ENCODE measurements around the gene KIDINS220. TPM values are rescaled to one million over a fixed set of nuclear protein-coding genes. Genes with fewer than 3 reads are reported as not detected.

KIDINS220 gene
- total RNA-seq, 1 experiment from 2014 or later = 29.3 TPM

DNA sequence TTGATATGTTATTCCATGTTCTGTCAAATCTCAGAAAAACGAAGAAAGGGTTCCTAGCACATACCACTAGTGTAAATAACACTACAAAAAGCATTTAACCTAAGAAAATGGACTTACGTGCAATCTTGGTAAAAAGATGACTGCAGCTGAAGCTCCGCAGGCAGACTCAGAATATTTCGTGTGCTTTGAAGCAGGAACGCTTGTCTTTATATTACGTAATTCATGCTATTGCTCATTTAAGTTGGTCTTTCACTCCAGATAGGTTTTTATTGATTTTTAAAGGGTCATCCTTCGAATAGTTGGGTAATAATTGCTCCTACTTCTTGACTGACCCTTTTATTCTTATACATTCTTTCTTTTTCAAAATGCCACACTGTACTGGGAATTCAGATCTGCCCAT lies 111.6 kb downstream of the KIDINS220 start:
- no CpG with 5 or more reads among the region's 7 CpGs for WGBS (ENCODE audit: extremely low coverage, insufficient read length, low lambda C conversion rate)
- no peaks in the 10 kb centered on the region for H3K4me1 ChIP-seq (ENCODE audit: insufficient read depth, low read length)
- H3K79me1 ChIP-seq (ENCODE audit: insufficient read depth, low read depth, low read length, poor library complexity, severe bottlenecking) = no peaks in the 10 kb centered on the region
- H3K9me3 ChIP-seq (ENCODE audit: control insufficient read depth, low read depth, low read length) = no peaks in the 10 kb centered on the region
- H2BK12ac ChIP-seq (ENCODE audit: insufficient read length, low read depth, low read length) = no peak overlapping the region
- no peak overlapping the region for H3K23ac ChIP-seq (ENCODE audit: insufficient read length, low read depth, low read length)
- H3K4me1 Mint-ChIP-seq = peaks cover 3 to 4% of the 10 kb centered on the region in 2 experiments; a peak in 3 of 4 replicates
- TF ChIP-seq, protein P1, sequence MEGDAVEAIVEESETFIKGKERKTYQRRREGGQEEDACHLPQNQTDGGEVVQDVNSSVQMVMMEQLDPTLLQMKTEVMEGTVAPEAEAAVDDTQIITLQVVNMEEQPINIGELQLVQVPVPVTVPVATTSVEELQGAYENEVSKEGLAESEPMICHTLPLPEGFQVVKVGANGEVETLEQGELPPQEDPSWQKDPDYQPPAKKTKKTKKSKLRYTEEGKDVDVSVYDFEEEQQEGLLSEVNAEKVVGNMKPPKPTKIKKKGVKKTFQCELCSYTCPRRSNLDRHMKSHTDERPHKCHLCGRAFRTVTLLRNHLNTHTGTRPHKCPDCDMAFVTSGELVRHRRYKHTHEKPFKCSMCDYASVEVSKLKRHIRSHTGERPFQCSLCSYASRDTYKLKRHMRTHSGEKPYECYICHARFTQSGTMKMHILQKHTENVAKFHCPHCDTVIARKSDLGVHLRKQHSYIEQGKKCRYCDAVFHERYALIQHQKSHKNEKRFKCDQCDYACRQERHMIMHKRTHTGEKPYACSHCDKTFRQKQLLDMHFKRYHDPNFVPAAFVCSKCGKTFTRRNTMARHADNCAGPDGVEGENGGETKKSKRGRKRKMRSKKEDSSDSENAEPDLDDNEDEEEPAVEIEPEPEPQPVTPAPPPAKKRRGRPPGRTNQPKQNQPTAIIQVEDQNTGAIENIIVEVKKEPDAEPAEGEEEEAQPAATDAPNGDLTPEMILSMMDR (conservative IDR thresholded peaks at IDR 0.05) = no peak
- no peaks in the 10 kb centered on the region for H3K79me2 ChIP-seq (ENCODE audit: insufficient read depth, low read length)
- no peak overlapping the region for H2BK15ac ChIP-seq (ENCODE audit: low read depth, low read length)
- no peak overlapping the region for H3K56ac ChIP-seq (ENCODE audit: insufficient read length, low read depth, low read length)
- H3K9me3 Mint-ChIP-seq = no peaks in the 10 kb centered on the region
- no peak overlapping the region for H3K18ac ChIP-seq (ENCODE audit: insufficient read length, low read depth, low read length)
- H4K20me1 ChIP-seq (ENCODE audit: control insufficient read depth, insufficient read depth, insufficient read length) = no peaks in the 10 kb centered on the region
- H3K4me2 ChIP-seq (ENCODE audit: insufficient read depth, insufficient read length, low read length) = no peak overlapping the region
- no peak overlapping the region for H2BK120ac ChIP-seq (ENCODE audit: low read depth, low read length, poor library complexity, severe bottlenecking)
- DNase-seq = no peak
- no peak overlapping the region for H3K4me3 Mint-ChIP-seq
- H3K27ac ChIP-seq (ENCODE audit: insufficient read length, low read depth, low read length) = no peak overlapping the region
- H3K27me3 ChIP-seq (ENCODE audit: insufficient read depth, low read length) = no peaks in the 10 kb centered on the region
- no peak overlapping the region for H2BK20ac ChIP-seq (ENCODE audit: low read depth, low read length, poor library complexity, severe bottlenecking)
- no peaks in the 10 kb centered on the region for H3K27me3 Mint-ChIP-seq (ENCODE audit: low read depth)
- H4K8ac ChIP-seq (replicated peaks; ENCODE audit: insufficient read length, low read depth, low read length) = no peak overlapping the region
- no peak overlapping the region for H2BK5ac ChIP-seq (ENCODE audit: insufficient read length, low read length)
- H3K27ac Mint-ChIP-seq = no peak overlapping the region
- H2AK5ac ChIP-seq (ENCODE audit: insufficient read length, low read length) = no peak overlapping the region
- no peak overlapping the region for H3K4ac ChIP-seq (ENCODE audit: low read depth, low read length)
- no peak overlapping the region for H3T11ph ChIP-seq (ENCODE audit: low read length)
- peaks cover 0 to 13% (median 0%) of the 10 kb centered on the region in 3 experiments; a peak in 4 of 7 replicates for H3K36me3 Mint-ChIP-seq (ENCODE audit: insufficient read depth in 1 of 3, low read depth in 3 of 3)
- H2AFZ ChIP-seq (ENCODE audit: low read length) = no peak overlapping the region
- no peak overlapping the region for H4K5ac ChIP-seq (ENCODE audit: insufficient read length, low read depth, low read length)
- H3K14ac ChIP-seq (ENCODE audit: insufficient read depth, low read length) = no peak overlapping the region
- no peaks in the 10 kb centered on the region for H3K23me2 ChIP-seq (ENCODE audit: insufficient read length, low read depth, low read length, poor library complexity, severe bottlenecking)
- no peak overlapping the region for H3K9ac ChIP-seq (ENCODE audit: extremely low read depth, insufficient read length, low read length)
- no peak overlapping the region for H4K91ac ChIP-seq (ENCODE audit: insufficient read length, low read depth, low read length)
